Naive thymus-derived CD8-positive, alpha-beta T cell (primary cell): Measurements from ENCODE around the gene C2orf76. TPM values are rescaled to one million over a fixed set of nuclear protein-coding genes. Genes with fewer than 3 reads are reported as not detected.

Experiments used
- ATAC-seq, 2 donors: fragments of 150-1000 bp; cut with Tn5 transposase in 1 of 2; sonication (Bioruptor Pico), chemical (Tn5 transposase) in 1 of 2; 1 replicate in 1 of 2; 2 replicates in 1 of 2; pipeline ENCODE4 v1.10.0; 2021; ENCODE audit warnings: mild to moderate bottlenecking in 2 of 2, moderate library complexity in 2 of 2
- POLR2A ChIA-PET: fragments of 350-600 bp; sonication (Branson Sonifier 250); formaldehyde crosslinking; loops from one replicate; lab custom pipeline; 2021; ENCODE audit warnings: antibody characterized with exemption; lab: Charles Lee
- DNase-seq, 10 donors: peaks; one replicate each; pipeline versions ENCODE4 v3.0.0 to v3.0.0-alpha.2; 2020 to 2022
- H3K27ac Mint-ChIP-seq, 10 donors: one replicate each; pipeline ENCODE4 v1.8.0; 2020 to 2022; ENCODE audit warnings: mild to moderate bottlenecking in 10 of 10, mixed read lengths in 10 of 10, moderate library complexity in 4 of 10, inconsistent platforms in 1 of 10
- H3K27me3 Mint-ChIP-seq, 5 donors: one replicate each; pipeline ENCODE4 v1.8.0; 2021 to 2022; ENCODE audit warnings: mixed read lengths in 5 of 5
- H3K36me3 Mint-ChIP-seq, 3 donors: one replicate each; pipeline ENCODE4 v1.8.0; 2020 to 2022; ENCODE audit warnings: mixed read lengths in 3 of 3, mild to moderate bottlenecking in 2 of 3, inconsistent platforms in 1 of 3
- H3K4me1 Mint-ChIP-seq, 4 donors: one replicate each; pipeline ENCODE4 v1.8.0; 2021 to 2022; ENCODE audit warnings: mixed read lengths in 4 of 4
- H3K4me3 Mint-ChIP-seq, 10 donors: one replicate each; pipeline ENCODE4 v1.8.0; 2020 to 2022; ENCODE audit warnings: mild to moderate bottlenecking in 10 of 10, mixed read lengths in 10 of 10, moderate library complexity in 6 of 10, inconsistent platforms in 1 of 10
- H3K9me3 Mint-ChIP-seq, 9 donors: one replicate each; pipeline ENCODE4 v1.8.0; 2020 to 2022; ENCODE audit warnings: mixed read lengths in 9 of 9, mild to moderate bottlenecking in 3 of 9, inconsistent platforms in 1 of 9, moderate library complexity in 1 of 9
- polyA plus RNA-seq, 3 donors: library from polyadenylated mRNA; unstranded; fragments of 300-500 nt; fragmentation: Illumina TruSeq; gene quantifications; one replicate each; pipeline ENCODE4 v1.2.3, GENCODE V29; 2021
- total RNA-seq, 8 experiments: library from RNA in 2 of 8; stranded (reverse) in 2 of 8; gene quantifications; one replicate each; pipeline ENCODE4 v1.2.3 and lab custom pipeline; 2021 to 2026

The C2orf76 gene
- total and polyA plus RNA-seq, 5 experiments from 2014 or later = 10.7 to 37.5 (median 16.3) TPM

- H3K4me1 Mint-ChIP-seq = peaks cover 4 to 35% (median 9%) of the 10 kb centered on the region in 4 donors
- H3K9me3 Mint-ChIP-seq = no peaks in the 10 kb centered on the region
- H3K27me3 Mint-ChIP-seq = no peaks in the 10 kb centered on the region
- ATAC-seq = no peak
- POLR2A ChIA-PET = interaction anchor here (1.0 kb wide), 1 partner anchor 15 kb away, joined by 5 read pairs; the partner anchor contains the start of genes C2orf76 and DBI
- no peak for DNase-seq
- H3K36me3 Mint-ChIP-seq = no peaks in the 10 kb centered on the region
- no peak overlapping the region for H3K27ac Mint-ChIP-seq
- no peak overlapping the region for H3K4me3 Mint-ChIP-seq
Observed at GRCh38 chr2:119352357-119352756, 14.3 kb downstream of the C2orf76 start.

GRCh38 chr2:119350311-119350998 lies 16.2 kb downstream of the C2orf76 start:
- POLR2A ChIA-PET = no interaction called here
- H3K27ac Mint-ChIP-seq = no peak overlapping the region
- H3K9me3 Mint-ChIP-seq = no peaks in the 10 kb centered on the region
- no peak overlapping the region for H3K4me3 Mint-ChIP-seq
- ATAC-seq (no peak), DNase-seq (no peak)
- H3K36me3 Mint-ChIP-seq = no peaks in the 10 kb centered on the region
- no peaks in the 10 kb centered on the region for H3K27me3 Mint-ChIP-seq
- peaks cover under 1 to 21% (median 2%) of the 10 kb centered on the region in 4 donors for H3K4me1 Mint-ChIP-seq

GRCh38 chr2:119349289-119349688 lies 17.3 kb downstream of the C2orf76 start:
- H3K27ac Mint-ChIP-seq = peak overlapping the region in 2 of 10 donors; percentile 61 to 68

GRCh38 chr2:119341684-119342083 lies 24.9 kb downstream of the C2orf76 start:
- no peaks in the 10 kb centered on the region for H3K9me3 Mint-ChIP-seq
- H3K27me3 Mint-ChIP-seq = no peaks in the 10 kb centered on the region
- no peak overlapping the region for H3K4me3 Mint-ChIP-seq
- H3K27ac Mint-ChIP-seq = no peak overlapping the region
- POLR2A ChIA-PET = no interaction called here
- H3K36me3 Mint-ChIP-seq = peaks cover 0 to 2% (median 0%) of the 10 kb centered on the region in 3 donors
- H3K4me1 Mint-ChIP-seq = peaks cover 11 to 27% (median 23%) of the 10 kb centered on the region in 4 donors
- ATAC-seq (no peak), DNase-seq (no peak)

More at GRCh38 chr2:119349289-119349688, 17.3 kb downstream of the C2orf76 start:
- Mint-ChIP-seq H3K27me3 (no peaks in the 10 kb centered on the region), H3K36me3 (no peaks in the 10 kb centered on the region), H3K4me3 (no peak overlapping the region), H3K4me1 (peaks cover 0 to 13% (median 0%) of the 10 kb centered on the region in 4 donors), H3K9me3 (no peaks in the 10 kb centered on the region)
- POLR2A ChIA-PET = no interaction called here
- no peak for DNase-seq
- ATAC-seq = no peak

- ATAC-seq (no peak), DNase-seq (no peak)
- Mint-ChIP-seq H3K4me1 (peaks cover 11 to 27% (median 23%) of the 10 kb centered on the region in 4 donors), H3K9me3 (no peaks in the 10 kb centered on the region), H3K27me3 (no peaks in the 10 kb centered on the region), H3K4me3 (peak overlapping the region in 6 of 10 donors; percentile 30 to 88 (median 70)), H3K27ac (peak overlapping the region in 6 of 10 donors; percentile 53 to 90 (median 81)), H3K36me3 (peaks cover 0 to 11% (median 7%) of the 10 kb centered on the region in 3 donors)
- POLR2A ChIA-PET = interaction anchor here (0.9 to 1.2 kb wide), 2 partner anchors 27 to 356 kb away, joined by 4 to 6 read pairs; partner anchors contain the start of genes C2orf76 and DBI
Observed at GRCh38 chr2:119339562-119339923, 27.1 kb downstream of the C2orf76 start.

GRCh38 chr2:119338826-119339561 lies 27.6 kb downstream of the C2orf76 start:
- peak in 9 of 10 donors; percentile 11 to 79 (median 51) for DNase-seq
- peak; percentile 100 for ATAC-seq
- no peaks in the 10 kb centered on the region for H3K27me3 Mint-ChIP-seq
- POLR2A ChIA-PET = interaction anchor here (0.6 to 1.2 kb wide), 3 partner anchors 20 to 357 kb away, joined by 3 to 6 read pairs (median 4); partner anchors contain the start of genes C2orf76 and DBI
- H3K27ac Mint-ChIP-seq = peak overlapping the region; percentile 53 to 90 (median 70)
- H3K4me1 Mint-ChIP-seq = peaks cover 11 to 27% (median 23%) of the 10 kb centered on the region in 4 donors
- H3K9me3 Mint-ChIP-seq = no peaks in the 10 kb centered on the region
- peak overlapping the region; percentile 28 to 88 (median 70) for H3K4me3 Mint-ChIP-seq
- peaks cover 0 to 12% (median 9%) of the 10 kb centered on the region in 3 donors for H3K36me3 Mint-ChIP-seq

GRCh38 chr2:119338272-119338671 lies 28.4 kb downstream of the C2orf76 start:
- Mint-ChIP-seq H3K4me3 (peak overlapping the region in 8 of 10 donors; percentile 15 to 73 (median 30)), H3K27ac (peak overlapping the region in 9 of 10 donors; percentile 10 to 85 (median 63)), H3K36me3 (peaks cover 6 to 19% (median 16%) of the 10 kb centered on the region in 3 donors), H3K4me1 (peaks cover 11 to 27% (median 23%) of the 10 kb centered on the region in 4 donors), H3K9me3 (no peaks in the 10 kb centered on the region), H3K27me3 (no peaks in the 10 kb centered on the region)
- ATAC-seq (no peak), DNase-seq (no peak)
- POLR2A ChIA-PET = no interaction called here

- no peak for DNase-seq
- no peak for ATAC-seq
- POLR2A ChIA-PET = no interaction called here
- peak overlapping the region in 2 of 10 donors; percentile 30 to 31 for H3K4me3 Mint-ChIP-seq
- H3K27me3 Mint-ChIP-seq = no peaks in the 10 kb centered on the region
- H3K9me3 Mint-ChIP-seq = no peaks in the 10 kb centered on the region
- H3K27ac Mint-ChIP-seq = peak overlapping the region in 4 of 10 donors; percentile 10 to 77 (median 42)
- peaks cover 10 to 22% (median 17%) of the 10 kb centered on the region in 3 donors for H3K36me3 Mint-ChIP-seq
- H3K4me1 Mint-ChIP-seq = peaks cover 11 to 27% (median 23%) of the 10 kb centered on the region in 4 donors
Observed at GRCh38 chr2:119337749-119338148, 28.9 kb downstream of the C2orf76 start.

- no peaks in the 10 kb centered on the region for H3K27me3 Mint-ChIP-seq
- no peak for DNase-seq
- H3K27ac Mint-ChIP-seq = no peak overlapping the region
- ATAC-seq = no peak
- POLR2A ChIA-PET = no interaction called here
- no peak overlapping the region for H3K4me3 Mint-ChIP-seq
- H3K9me3 Mint-ChIP-seq = no peaks in the 10 kb centered on the region
- H3K4me1 Mint-ChIP-seq = peaks cover 5 to 13% (median 10%) of the 10 kb centered on the region in 4 donors
- H3K36me3 Mint-ChIP-seq = peaks cover 10 to 26% (median 24%) of the 10 kb centered on the region in 3 donors
Observed at GRCh38 chr2:119333833-119334232, 32.8 kb downstream of the C2orf76 start.

GRCh38 chr2:119333360-119333759 lies 33.3 kb downstream of the C2orf76 start:
- no peak overlapping the region for H3K4me3 Mint-ChIP-seq

GRCh38 chr2:119332953-119333352 lies 33.7 kb downstream of the C2orf76 start:
- no peak overlapping the region for H3K4me3 Mint-ChIP-seq
- no peak for ATAC-seq
- peaks cover 10 to 26% (median 24%) of the 10 kb centered on the region in 3 donors for H3K36me3 Mint-ChIP-seq
- no peak overlapping the region for H3K27ac Mint-ChIP-seq
- POLR2A ChIA-PET = no interaction called here
- no peak for DNase-seq
- peaks cover 0 to 4% (median 1%) of the 10 kb centered on the region in 4 donors for H3K4me1 Mint-ChIP-seq
- no peaks in the 10 kb centered on the region for H3K9me3 Mint-ChIP-seq
- no peaks in the 10 kb centered on the region for H3K27me3 Mint-ChIP-seq

More at GRCh38 chr2:119333360-119333759, 33.3 kb downstream of the C2orf76 start:
- Mint-ChIP-seq H3K27me3 (no peaks in the 10 kb centered on the region), H3K36me3 (peaks cover 10 to 26% (median 24%) of the 10 kb centered on the region in 3 donors), H3K9me3 (no peaks in the 10 kb centered on the region), H3K27ac (no peak overlapping the region), H3K4me1 (peaks cover 3 to 8% (median 5%) of the 10 kb centered on the region in 4 donors)
- no peak for DNase-seq
- no peak for ATAC-seq
- POLR2A ChIA-PET = no interaction called here

GRCh38 chr2:119327431-119327830 lies 39.2 kb downstream of the C2orf76 start:
- no peak overlapping the region for H3K4me3 Mint-ChIP-seq
- peaks cover 0 to 1% (median 0%) of the 10 kb centered on the region in 9 donors for H3K9me3 Mint-ChIP-seq
- ATAC-seq (no peak), DNase-seq (no peak)
- H3K36me3 Mint-ChIP-seq = peaks cover 0 to 8% (median 5%) of the 10 kb centered on the region in 3 donors
- H3K27ac Mint-ChIP-seq = no peak overlapping the region
- POLR2A ChIA-PET = no interaction called here
- no peaks in the 10 kb centered on the region for H3K4me1 Mint-ChIP-seq
- H3K27me3 Mint-ChIP-seq = no peaks in the 10 kb centered on the region
